K562 (cell line): Measurements from ENCODE around the gene PPIA. TPM values are rescaled to one million over a fixed set of nuclear protein-coding genes. Genes with fewer than 3 reads are reported as not detected.

Source experiments
- ATF6 ChIP-seq: sonication (generic); formaldehyde crosslinking; IDR thresholded peaks from 2 replicates; pipeline ENCODE4 v1.4.0; 2020; ENCODE audit warnings: mild to moderate bottlenecking, missing genetic modification reagents
- CHD4 ChIP-seq: fragments of 200-600 bp; sonication (generic); IDR thresholded peaks from 3 replicates; pipeline ENCODE4 v1.6.1; 2012; ENCODE audit warnings: low read depth, mild to moderate bottlenecking, mixed read lengths, low read length, inconsistent platforms; ENCODE audit not compliant: insufficient read depth, insufficient replicate concordance, poor library complexity, severe bottlenecking
- HNRNPK ChIP-seq: fragments of 200-400 bp; formaldehyde crosslinking; IDR thresholded peaks from one replicate; pipeline ENCODE4 v1.6.1; 2018; ENCODE audit warnings: mild to moderate bottlenecking, low read depth, low read length; ENCODE audit not compliant: poor library complexity, severe bottlenecking
- IRF2 ChIP-seq: sonication (generic); formaldehyde crosslinking; IDR thresholded peaks from 2 replicates; pipeline ENCODE4 v1.8.1; 2022; ENCODE audit warnings: mild to moderate bottlenecking, missing genetic modification reagents
- KLF13 ChIP-seq: fragments of 450-650 bp; IDR thresholded peaks from 2 replicates; pipeline ENCODE4 v1.6.1; 2016; ENCODE audit warnings: missing genetic modification characterization, low read depth, mild to moderate bottlenecking, missing compliant biosample characterization, moderate library complexity, borderline replicate concordance
- MEF2D ChIP-seq: conservative IDR thresholded peaks from 2 replicates; pipeline ENCODE4 v1.6.1; 2016; ENCODE audit warnings: low read depth, missing genetic modification characterization, missing compliant biosample characterization
- PRDM10 ChIP-seq: fragments of 450-650 bp; IDR thresholded peaks from 2 replicates; pipeline ENCODE4 v1.6.1; 2018; ENCODE audit not compliant: partially characterized antibody
- RHOXF2B ChIP-seq: fragments of 250-450 bp; sonication (Bioruptor Pico); conservative IDR thresholded peaks from 2 replicates; pipeline ENCODE4 v1.5.1; 2021
- TFAP4 ChIP-seq: sonication (generic); formaldehyde crosslinking; IDR thresholded peaks from 2 replicates; pipeline ENCODE4 v1.8.0; 2022; ENCODE audit warnings: missing genetic modification reagents, mild to moderate bottlenecking, moderate library complexity, borderline replicate concordance
- ZFX ChIP-seq: sonication (generic); formaldehyde crosslinking; IDR thresholded peaks from 2 replicates; pipeline ENCODE4 v1.8.0; 2022; ENCODE audit warnings: mild to moderate bottlenecking, missing genetic modification reagents, moderate library complexity
- ZNF3 ChIP-seq: fragments of 250-450 bp; sonication (Bioruptor Pico); IDR thresholded peaks from 2 replicates; pipeline ENCODE4 v1.5.0; 2021; ENCODE audit warnings: mild to moderate bottlenecking, moderate library complexity
- polyA plus RNA-seq, 8 experiments: library from polyadenylated mRNA; depleted of rRNA in 4 of 8; stranded (reverse) in 5 of 8; unstranded in 3 of 8; fragments of >200 nt; fragmentation: Nextera tagmentation in 2 of 8; fragmentation: Illumina TruSeq in 1 of 8; extraction: Ambion mirVana in 2 of 8; extraction: Trizol in 1 of 8; gene quantifications; 2 replicates each; pipeline versions ENCODE4 v1.2.1 to v1.2.3, GENCODE V29; 2011 to 2014; ENCODE audit warnings: inconsistent platforms in 1 of 8, missing spikeins in 1 of 8
- total RNA-seq, 7 experiments: library from RNA; depleted of rRNA in 6 of 7; stranded (reverse); fragments of >200 nt in 6 of 7; fragmentation: Illumina TruSeq in 2 of 7; extraction: Trizol in 2 of 7; gene quantifications; 2 replicates each; pipeline versions ENCODE4 v1.2.1 to v1.2.3, GENCODE V29; 2011 to 2021; ENCODE audit warnings: low replicate concordance in 1 of 7

The PPIA gene
- total and polyA plus RNA-seq, 9 of the 15 experiments (the other 6 are each of a cell fraction or from before 2014, with no cell fraction given), result 2,583 to 7,504 (median 3,973) TPM

- TF ChIP-seq IRF2 (CRISPR knock-in tag), result no peak
- TF ChIP-seq ZNF3 (CRISPR knock-in tag), result no peak
- peak; percentile 87; the same call in 1 of the 2 replicates for TF ChIP-seq ZFX (CRISPR knock-in tag)
- no peak for TF ChIP-seq PRDM10
- TF ChIP-seq KLF13, result peak; percentile 27; the same call in 1 of the 2 replicates
- no peak for TF ChIP-seq RHOXF2B (CRISPR knock-in tag)
- no peak for TF ChIP-seq CHD4
- TF ChIP-seq ATF6 (CRISPR knock-in tag), result peak; percentile 94
- peak; percentile 62 for TF ChIP-seq TFAP4
- no peak for TF ChIP-seq HNRNPK
- TF ChIP-seq MEF2D (tag), result no peak
These were observed at the start of gene PPIA (continued) for GRCh38 chr7:44796504-44797328.
